ENCODE data around the gene ATP11A.
"Not testable (repeated sequence)": the region's sequence is repeated elsewhere in the genome, so short reads cannot be mapped to it uniquely, and the experiment has no call there.

The ATP11A gene

DNA sequence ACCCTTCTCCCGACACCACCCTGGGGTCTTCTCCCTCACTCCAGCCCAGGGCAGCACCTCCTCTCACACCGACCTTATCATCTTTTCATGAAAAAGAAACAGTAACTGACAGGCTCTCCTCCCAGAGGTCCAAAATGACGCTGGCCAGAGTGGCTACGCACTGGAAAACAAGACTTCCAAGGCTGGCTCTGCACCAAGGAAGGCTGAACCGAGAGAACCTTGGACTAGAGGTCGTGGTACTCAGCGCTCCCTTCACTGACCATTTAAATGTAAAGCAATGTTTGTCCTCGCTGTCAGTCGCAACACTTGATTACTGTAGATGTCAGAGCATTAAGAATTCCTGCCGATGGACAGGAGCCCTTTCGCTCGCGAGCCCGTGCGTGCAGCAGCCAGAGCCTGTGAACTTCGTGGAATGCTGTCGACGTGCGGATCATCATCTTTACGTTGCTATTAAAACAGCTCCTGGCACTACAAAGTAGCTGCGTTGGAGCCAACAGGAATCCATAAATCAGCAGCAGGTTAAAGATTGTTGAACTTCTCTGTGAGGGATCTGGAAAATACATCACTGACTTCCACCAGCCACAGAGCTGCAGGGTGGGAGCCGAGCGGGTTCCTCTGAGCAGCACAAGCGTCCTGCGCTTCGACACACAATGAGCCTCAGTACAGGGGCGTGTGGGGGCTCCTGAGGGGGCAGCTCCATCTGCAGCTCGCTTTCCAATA is 153.7 kb downstream of the ATP11A start:
- FAIRE-seq = no peak

GRCh38 chr13:112844411-112844810 is 154.6 kb downstream of the ATP11A start:
- FAIRE-seq = no peak

- no peak for FAIRE-seq
Observed at GRCh38 chr13:112844879-112845278, 155.0 kb downstream of the ATP11A start.

GRCh38 chr13:112845511-112846144 is 155.8 kb downstream of the ATP11A start:
- no peak for FAIRE-seq

DNA sequence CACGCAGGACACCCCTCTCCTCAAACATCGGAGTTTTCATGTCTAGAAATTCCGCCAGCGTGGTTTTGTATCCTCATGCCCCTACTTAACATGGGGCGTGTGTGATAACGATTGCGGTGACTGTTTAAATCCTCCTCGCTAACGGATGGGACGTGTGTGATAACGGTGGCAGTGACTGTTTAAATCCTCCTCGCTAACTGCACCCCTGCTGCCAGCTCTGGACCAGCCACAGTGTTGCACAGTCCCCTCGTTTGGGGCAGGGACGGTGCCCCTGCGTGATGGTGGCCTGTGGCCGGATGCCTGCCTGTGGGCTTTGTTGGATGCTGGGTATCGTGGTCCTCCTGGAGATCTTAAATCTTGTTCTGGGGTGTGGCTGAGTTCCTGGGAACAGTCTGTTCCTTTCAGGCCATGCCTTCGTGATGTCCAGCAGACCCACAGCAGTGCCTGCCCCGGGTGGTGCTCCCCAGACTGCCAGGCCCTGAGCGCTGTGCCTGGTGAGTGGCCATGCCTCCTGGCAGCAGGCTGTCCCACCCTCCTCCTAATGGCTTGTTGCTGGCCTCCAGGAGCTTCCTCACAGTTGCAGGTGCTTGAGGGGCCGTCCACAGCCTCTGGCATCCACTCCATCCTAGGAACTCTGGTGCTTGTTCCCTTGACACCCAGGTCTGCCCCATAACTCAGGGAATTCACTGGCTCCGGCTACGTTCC is 156.7 kb downstream of the ATP11A start:
- no peak for FAIRE-seq

DNA sequence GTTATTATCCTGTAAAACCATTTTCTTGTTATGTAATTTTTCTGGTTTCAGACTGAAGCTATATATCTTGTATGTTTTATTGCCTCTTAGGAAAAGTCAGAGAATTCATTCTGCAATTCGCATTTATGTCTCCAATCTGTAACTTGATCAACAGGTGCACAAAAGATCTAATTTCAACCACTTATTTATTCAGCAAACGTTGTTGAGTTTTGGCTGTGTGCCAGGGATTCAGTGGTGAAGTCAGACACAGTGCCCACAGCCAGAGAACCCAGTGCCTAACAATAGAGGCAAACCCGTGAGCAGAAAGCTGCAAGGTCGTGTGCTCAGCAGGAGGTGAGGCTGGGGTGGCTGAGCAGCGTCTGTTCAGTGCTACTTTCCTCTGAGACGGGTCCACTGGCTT is 159.7 kb downstream of the ATP11A start:
- FAIRE-seq = no peak

- no peak for FAIRE-seq
Observed at GRCh38 chr13:112850273-112850672, 160.4 kb downstream of the ATP11A start.

DNA sequence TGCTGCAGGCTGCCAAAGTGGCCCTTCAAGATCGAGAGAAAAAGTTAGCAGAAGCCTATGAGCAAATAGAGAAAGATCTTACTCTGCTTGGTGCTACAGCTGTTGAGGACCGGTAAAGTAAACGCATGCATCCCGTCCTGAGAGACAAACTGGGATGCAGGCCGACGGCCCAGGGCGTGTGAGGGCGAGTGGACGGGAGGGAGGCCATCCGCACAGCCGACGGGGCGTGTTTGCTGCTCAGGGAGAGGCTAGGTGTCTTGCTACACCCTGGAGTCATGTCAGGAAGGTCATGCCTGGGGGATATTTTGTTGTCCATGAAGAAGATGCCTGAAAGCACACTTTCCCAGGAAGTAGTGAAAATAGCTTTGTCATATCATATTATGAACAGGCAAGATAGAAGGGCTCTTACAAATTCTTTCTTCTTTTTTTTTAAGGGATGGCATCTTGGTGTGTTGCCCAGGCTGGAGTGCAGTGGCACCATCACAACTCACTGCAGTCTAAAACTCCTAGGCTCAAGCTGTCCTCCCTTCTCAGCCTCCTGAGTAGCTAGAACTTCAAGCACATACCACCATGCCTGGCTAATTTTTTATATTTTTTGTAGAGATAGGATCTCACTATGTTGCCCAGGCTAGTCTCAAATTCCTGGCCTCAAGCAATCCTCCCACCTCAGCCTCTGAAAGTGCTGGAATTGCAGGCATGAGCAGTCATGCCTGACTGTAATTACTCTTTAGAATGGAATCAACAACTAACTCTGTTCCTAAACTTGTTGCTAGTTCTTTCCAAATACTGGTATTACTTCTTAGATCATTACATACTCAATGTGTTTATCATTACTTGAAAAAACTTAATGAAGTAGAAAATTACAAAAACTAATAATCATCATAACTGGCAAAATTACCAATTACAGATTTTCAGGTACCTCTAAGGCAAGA is 161.5 kb downstream of the ATP11A start:
- no peak for FAIRE-seq

- FAIRE-seq = no peak
Observed at GRCh38 chr13:112852392-112852791, 162.6 kb downstream of the ATP11A start.

DNA sequence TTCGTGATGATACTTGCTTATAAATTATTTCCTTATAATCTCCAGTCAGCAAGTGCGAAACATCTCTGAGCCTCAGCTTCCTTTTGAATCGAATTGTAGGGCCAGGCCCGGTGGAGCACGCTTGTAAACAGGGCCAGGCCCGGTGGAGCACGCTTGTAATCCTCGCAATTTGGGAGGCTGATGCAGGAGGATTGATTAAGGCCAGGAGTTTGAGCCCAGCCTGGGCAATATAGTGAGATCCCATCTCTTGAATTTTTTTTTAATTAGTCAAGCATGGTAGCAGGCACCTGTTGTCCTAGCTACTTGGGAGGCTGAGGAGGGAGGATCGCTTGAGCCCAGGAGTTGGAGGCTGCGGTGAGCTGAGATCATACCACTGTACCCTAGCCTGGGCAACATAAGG is 163.0 kb downstream of the ATP11A start:
- no peak for FAIRE-seq

DNA sequence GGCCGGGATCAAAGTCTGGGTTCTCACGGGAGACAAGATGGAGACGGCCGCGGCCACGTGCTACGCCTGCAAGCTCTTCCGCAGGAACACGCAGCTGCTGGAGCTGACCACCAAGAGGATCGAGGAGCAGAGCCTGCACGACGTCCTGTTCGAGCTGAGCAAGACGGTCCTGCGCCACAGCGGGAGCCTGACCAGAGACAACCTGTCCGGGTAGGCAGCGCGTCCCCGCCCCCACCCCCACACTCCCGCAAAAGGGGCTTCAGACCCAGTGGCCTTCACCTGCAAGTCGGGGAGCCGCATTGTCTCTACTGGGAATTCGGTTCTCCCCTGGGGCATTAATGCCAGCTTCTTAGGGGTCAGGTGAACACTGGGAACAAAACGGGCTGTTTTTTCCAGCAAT is 164.5 kb downstream of the ATP11A start:
- FAIRE-seq = no peak

- FAIRE-seq = no peak
Observed at GRCh38 chr13:112855859-112856258, 166.0 kb downstream of the ATP11A start.

DNA sequence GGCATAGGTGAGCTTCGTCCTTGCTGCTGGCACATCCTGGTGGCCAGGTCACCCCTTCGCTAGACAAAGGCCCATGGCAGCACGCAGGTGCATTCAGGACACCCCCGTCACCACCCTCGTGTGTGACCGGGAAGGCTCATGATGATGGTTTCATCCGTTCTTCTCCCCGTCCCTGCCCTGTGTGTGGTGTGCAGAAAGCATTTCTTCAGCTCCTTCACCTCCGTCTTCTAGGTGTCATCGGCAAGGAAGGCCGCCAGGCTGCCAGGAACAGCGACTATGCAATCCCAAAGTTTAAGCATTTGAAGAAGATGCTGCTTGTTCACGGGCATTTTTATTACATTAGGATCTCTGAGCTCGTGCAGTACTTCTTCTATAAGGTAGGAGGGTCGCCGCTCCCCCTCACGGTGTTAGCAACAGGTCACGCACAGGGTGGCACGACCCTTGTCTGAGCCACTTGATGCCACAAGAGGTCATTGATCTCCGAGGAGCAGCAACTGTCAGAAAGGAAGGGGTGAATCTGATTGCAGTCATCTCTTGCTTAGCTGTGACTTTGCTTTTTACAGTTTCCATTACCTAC is 168.2 kb downstream of the ATP11A start:
- FAIRE-seq = no peak

DNA sequence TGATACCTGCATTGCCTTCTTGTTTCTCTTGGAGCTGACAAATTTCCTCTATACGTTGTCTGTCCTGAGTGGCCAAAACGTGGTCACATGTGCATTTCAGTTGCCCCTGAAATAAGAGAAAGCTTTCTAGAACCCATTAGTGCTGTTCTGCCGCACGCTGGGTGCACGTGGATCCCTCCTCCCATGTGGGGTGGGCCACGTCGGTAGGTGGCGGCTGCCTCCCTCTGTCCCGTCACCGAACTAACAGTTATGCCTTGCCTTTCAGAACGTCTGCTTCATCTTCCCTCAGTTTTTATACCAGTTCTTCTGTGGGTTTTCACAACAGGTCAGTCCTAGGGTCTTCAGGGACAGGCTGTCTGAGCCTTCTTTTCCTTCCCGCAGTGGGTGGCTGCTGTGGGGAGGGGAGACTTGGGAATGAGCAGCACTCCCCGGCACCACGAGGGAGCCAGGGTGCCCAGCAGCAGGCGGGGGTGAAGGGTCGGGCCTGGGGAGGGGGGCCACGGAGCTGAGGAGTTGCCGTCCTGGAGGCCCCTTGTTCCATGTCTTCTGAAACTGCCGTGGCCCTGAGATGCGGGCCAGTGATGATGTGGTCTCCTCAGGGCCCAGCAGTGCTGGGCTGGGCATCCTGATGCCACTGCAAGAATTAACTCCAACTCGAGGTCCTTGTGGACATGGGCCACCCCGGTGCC is 169.4 kb downstream of the ATP11A start:
- no peak for FAIRE-seq

GRCh38 chr13:112859817-112860190 is 170.0 kb downstream of the ATP11A start:
- FAIRE-seq = no peak

DNA sequence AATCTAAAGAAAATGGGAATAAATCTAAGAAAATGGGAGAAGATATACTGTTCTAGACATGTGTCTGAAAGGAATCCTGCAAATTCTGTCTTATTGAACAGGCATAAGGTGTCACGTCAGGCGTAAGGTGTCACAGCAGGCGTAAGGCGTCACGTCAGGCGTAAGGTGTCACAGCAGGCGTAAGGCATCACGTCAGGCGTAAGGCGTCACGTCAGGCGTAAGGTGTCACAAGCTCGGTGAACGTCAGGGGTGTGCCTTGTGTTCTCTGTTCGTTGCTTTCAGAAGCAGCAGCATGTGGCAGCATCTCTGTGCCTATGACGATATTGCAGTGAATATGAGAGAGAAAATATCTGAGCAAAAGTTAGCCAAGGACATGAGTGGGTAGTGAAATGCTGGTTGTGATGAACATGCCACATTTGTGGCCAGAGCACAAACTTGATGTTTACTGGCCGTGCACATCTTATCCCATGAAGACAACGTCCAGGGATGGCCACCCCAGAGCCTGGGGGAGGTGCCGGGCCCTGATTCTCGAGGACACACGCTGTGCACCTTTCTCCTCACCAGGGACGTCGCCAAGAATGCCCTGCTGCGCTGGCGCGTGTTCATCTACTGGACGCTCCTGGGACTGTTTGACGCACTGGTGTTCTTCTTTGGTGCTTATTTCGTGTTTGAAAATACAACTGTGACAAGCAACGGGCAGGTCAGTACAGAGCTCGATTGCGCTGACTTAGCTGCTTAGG is 172.2 kb downstream of the ATP11A start:
- no peak for FAIRE-seq

DNA sequence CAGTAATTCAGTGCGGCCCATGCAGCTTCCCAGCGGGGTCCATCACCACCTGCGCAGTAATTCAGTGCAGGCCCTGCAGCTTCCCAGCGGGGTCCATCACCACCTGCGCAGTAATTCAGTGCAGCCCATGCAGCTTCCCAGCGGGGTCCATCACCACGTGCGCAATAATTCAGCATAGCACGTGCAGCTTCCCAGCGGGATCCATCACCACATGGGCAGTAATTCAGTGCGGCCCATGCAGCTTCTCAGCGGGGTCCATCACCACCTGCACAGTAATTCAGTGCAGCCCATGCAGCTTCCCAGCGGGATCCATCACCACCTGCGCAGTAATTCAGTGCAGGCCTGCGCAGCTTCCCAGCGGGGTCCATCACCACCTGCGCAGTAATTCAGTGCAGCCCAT is 173.5 kb downstream of the ATP11A start:
- not testable (repeated sequence) for FAIRE-seq

DNA sequence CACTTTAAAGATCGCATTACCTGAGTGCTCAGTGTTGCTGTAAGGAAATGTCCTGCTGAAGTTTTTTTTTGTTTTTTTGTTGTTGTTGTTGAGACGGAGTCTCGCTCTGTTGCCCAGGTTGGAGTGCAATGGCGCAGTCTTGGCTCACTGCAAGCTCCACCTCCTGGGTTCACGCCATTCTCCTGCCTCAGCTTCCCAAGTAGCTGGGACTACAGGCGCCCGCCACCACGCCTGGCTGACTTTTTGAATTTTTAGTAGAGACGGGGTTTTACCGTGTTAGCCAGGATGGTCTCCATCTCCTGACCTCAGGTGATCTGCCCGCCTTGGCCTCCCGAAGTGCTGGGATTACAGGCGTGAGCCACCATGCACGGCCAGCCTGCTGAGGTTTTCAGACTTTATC is 175.6 kb downstream of the ATP11A start:
- not testable (repeated sequence) for FAIRE-seq

- no peak for FAIRE-seq
Observed at GRCh38 chr13:112867301-112867711, 177.5 kb downstream of the ATP11A start.

- no peak for FAIRE-seq
Observed at GRCh38 chr13:112868308-112868707, 178.5 kb downstream of the ATP11A start.
